VCaP (cell line): ENCODE results near the gene INPP5E.

ENCODE experiments used
- H3K27ac ChIP-seq: fragments of 450-650 bp; 2 replicates; pipeline ENCODE4 v1.5.1; 2017
- CTCF ChIP-seq: fragments of 450-650 bp; conservative IDR thresholded peaks from 2 replicates; pipeline ENCODE4 v1.5.1; 2017; ENCODE audit warnings: mild to moderate bottlenecking, moderate library complexity

INPP5E gene

GRCh38 chr9:136422876-136423275 lies 16.8 kb downstream of the INPP5E start:
- no peak for TF ChIP-seq CTCF

GRCh38 chr9:136421791-136422190 lies 17.9 kb downstream of the INPP5E start:
- TF ChIP-seq CTCF = no peak
- H3K27ac ChIP-seq = no peak overlapping the region

More at GRCh38 chr9:136422876-136423275, 16.8 kb downstream of the INPP5E start:
- H3K27ac ChIP-seq = no peak overlapping the region

- TF ChIP-seq CTCF = no peak
Measured at GRCh38 chr9:136419092-136419420, 20.6 kb downstream of the INPP5E start.

GRCh38 chr9:136418182-136419091 lies 21.2 kb downstream of the INPP5E start:
- H3K27ac ChIP-seq = no peak overlapping the region
- TF ChIP-seq CTCF = no peak

More at GRCh38 chr9:136419092-136419420, 20.6 kb downstream of the INPP5E start:
- no peak overlapping the region for H3K27ac ChIP-seq

- no peak overlapping the region for H3K27ac ChIP-seq
- no peak for TF ChIP-seq CTCF
Measured at GRCh38 chr9:136416914-136417313, 22.7 kb downstream of the INPP5E start.

GRCh38 chr9:136416427-136416826 lies 23.2 kb downstream of the INPP5E start:
- no peak for TF ChIP-seq CTCF
- H3K27ac ChIP-seq = no peak overlapping the region

- no peak overlapping the region for H3K27ac ChIP-seq
- TF ChIP-seq CTCF = no peak
Measured at GRCh38 chr9:136412962-136413361, 26.7 kb downstream of the INPP5E start.
